Astrocyte of the spinal cord (primary cell): Measurements from ENCODE around the gene ACMSD.
"Not testable (repeated sequence)": the region's sequence is repeated elsewhere in the genome, so short reads cannot be mapped to it uniquely, and the experiment has no call there.

Source experiments
- DNase-seq: peaks from one replicate; pipeline ENCODE4 v3.0.0; 2011; ENCODE audit warnings: low read depth, low spot score
- H3K4me3 ChIP-seq: 2 replicates; pipeline ENCODE4 v1.5.1; 2011; ENCODE audit warnings: low read depth, mild to moderate bottlenecking, low read length, moderate library complexity
- in situ Hi-C: cut with HindIII; loops from 2 replicates; pipeline ENCODE4 v1.10.0; 2017; ENCODE audit warnings: low sequenced_read_pairs
- TF ChIP-seq, protein P1 (sequence below): IDR thresholded peaks from 2 replicates; pipeline ENCODE4 v1.5.1; 2012; ENCODE audit warnings: low read depth, mild to moderate bottlenecking, low read length, inconsistent platforms

Gene ACMSD

DNA sequence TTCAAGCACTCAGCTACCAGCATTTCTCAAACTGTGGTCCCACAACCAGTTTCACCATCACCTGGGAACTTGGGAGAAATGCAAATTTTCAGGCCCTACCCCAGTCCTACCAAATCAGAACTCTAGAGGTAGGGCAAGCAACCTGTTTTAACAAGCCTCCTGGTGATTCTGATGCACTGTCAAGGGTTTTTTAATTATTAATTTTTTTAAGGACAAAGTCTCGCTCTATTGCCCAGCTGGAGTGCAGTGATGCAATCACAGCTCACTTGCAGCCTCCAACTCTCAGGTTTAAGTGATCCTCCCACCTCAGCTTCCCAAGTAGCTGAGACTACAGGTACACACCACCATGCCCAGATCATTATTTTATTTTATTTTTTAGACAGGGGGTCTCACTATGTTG, 7.8 kb downstream of the ACMSD start:
- TF ChIP-seq, protein P1, sequence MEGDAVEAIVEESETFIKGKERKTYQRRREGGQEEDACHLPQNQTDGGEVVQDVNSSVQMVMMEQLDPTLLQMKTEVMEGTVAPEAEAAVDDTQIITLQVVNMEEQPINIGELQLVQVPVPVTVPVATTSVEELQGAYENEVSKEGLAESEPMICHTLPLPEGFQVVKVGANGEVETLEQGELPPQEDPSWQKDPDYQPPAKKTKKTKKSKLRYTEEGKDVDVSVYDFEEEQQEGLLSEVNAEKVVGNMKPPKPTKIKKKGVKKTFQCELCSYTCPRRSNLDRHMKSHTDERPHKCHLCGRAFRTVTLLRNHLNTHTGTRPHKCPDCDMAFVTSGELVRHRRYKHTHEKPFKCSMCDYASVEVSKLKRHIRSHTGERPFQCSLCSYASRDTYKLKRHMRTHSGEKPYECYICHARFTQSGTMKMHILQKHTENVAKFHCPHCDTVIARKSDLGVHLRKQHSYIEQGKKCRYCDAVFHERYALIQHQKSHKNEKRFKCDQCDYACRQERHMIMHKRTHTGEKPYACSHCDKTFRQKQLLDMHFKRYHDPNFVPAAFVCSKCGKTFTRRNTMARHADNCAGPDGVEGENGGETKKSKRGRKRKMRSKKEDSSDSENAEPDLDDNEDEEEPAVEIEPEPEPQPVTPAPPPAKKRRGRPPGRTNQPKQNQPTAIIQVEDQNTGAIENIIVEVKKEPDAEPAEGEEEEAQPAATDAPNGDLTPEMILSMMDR: no peak
- DNase-seq: no peak
- in situ Hi-C loops: no loop called here
- H3K4me3 ChIP-seq: no peak overlapping the region

GRCh38 chr2:134847582-134847981, 9.2 kb downstream of the ACMSD start:
- in situ Hi-C loops, DNase-seq, H3K4me3 ChIP-seq: not testable (repeated sequence)

- H3K4me3 ChIP-seq: no peak overlapping the region
- TF ChIP-seq, protein P1: no peak
- in situ Hi-C loops: no loop called here
- DNase-seq: no peak
Measured at GRCh38 chr2:134852518-134852917, 14.1 kb downstream of the ACMSD start.

- DNase-seq: no peak
- in situ Hi-C loops: no loop called here
- no peak overlapping the region for H3K4me3 ChIP-seq
- TF ChIP-seq, protein P1: no peak
Measured at GRCh38 chr2:134855709-134856108, 17.3 kb downstream of the ACMSD start.

DNA sequence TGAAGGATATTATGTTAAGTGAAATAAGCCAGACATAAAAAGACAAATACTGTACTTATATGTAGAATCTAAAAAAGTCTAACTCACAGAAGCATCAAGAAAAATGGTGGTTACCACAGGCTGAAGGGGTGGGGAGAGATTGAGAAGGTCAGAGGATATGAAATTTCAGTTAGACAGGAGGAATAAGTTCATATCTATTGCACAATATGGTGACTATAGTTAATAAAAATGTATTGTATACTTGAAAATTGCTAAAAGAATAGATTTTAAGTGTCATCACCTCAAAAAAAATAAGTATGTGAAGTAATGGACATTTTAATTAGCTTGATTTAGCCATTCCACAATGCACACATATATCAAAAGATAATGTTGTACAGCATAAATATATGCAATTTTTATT, 19.8 kb downstream of the ACMSD start:
- in situ Hi-C loops: no loop called here

GRCh38 chr2:134861173-134861572, 22.8 kb downstream of the ACMSD start:
- in situ Hi-C loops: no loop called here
- DNase-seq: no peak
- TF ChIP-seq, protein P1: no peak
- no peak overlapping the region for H3K4me3 ChIP-seq

More for the DNA sequence above, 19.8 kb downstream of the ACMSD start:
- H3K4me3 ChIP-seq: no peak overlapping the region
- DNase-seq: no peak
- TF ChIP-seq, protein P1: no peak

DNA sequence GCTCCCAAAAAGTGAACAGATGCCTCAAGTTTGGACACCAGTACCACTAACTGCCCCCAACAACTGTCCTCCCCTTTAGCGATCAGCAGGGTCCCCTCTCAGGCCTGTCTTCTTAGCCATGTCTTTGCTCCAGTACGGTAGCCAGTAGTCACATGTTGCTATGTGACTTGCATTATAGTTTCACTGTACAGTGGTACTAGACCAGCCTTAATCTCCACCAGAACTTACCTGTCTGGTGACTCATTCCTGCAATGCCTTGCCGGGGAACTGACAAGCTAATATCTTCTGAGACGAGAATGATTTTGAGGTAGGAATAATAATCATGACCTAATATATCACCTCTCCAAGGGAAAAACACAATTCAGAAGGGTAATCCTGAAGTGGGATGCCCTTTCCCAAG, 23.7 kb downstream of the ACMSD start:
- no peak for DNase-seq
- in situ Hi-C loops: no loop called here
- TF ChIP-seq, protein P1: no peak
- H3K4me3 ChIP-seq: no peak overlapping the region
